Endometrial microvascular endothelial cells (primary cell): ENCODE results near the gene GABRG3. TPM values are rescaled to one million over a fixed set of nuclear protein-coding genes. Genes with fewer than 3 reads are reported as not detected.

Experiments used
- in situ Hi-C: cut with HindIII; loops from 2 replicates; pipeline ENCODE4 v1.10.0; 2017; ENCODE audit warnings: low sequenced_read_pairs, low pct_unique_long_range_greater_than_20kb; ENCODE audit errors: inconsistent ontology term
- total RNA-seq: library from RNA; depleted of rRNA; stranded (reverse); fragments of >200 nt; gene quantifications from one replicate; pipeline ENCODE4 v1.2.3, GENCODE V29; 2015; ENCODE audit errors: inconsistent ontology term

GABRG3 gene
- total RNA-seq, 1 donor from 2014 or later: not detected

DNA sequence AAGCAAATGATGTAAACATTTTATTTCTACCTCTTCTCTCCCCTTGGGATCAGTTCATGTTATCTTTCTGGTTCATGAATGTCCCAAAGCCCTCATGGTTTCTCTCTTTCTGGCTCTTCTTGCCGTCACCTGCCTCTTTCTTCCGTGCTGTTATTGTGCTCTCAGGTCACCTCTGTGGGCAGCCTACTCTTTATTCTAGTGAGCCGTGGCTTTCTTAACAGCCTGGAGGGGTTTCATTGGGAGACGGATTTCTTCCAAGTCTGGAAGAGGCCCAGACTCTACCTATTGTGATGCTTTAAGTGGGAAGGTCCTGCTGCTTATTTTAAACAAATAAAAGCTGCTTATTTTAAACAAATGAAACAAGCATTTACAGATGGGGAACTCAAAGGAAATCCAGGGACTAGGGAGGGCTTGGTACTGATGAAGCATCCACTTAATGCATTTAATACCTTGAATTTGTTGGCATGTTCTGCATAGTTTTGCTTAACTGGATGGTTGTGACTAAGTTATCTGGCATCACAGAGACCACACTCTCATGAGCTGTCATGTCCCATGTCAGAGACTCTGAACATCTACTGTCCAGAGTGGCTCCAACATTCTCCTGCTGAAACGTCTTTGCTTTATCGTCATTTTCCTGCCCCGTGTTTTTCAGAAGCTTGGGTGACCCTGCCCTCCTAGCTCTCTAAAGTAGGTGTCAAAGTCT is 443.3 kb downstream of the GABRG3 start:
- in situ Hi-C loops: no loop called here

DNA sequence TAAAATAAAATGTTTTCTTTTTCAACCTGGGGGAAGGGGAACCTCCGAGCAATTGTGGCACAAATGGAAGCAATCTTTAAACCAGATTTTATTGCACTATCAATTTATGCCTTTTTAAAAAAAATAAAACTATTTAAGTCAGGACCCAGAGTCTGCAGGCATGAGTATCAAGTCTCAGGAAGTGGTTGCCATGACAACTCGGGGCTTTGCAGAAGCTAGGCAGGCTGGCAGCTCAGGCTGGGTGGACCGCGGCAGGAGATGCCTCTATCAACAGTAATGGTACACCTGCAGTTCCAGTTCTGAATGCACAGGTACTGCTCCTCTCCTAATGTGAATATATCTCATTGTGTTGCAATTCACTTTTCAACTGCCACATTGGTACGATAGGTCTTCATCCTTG is 447.7 kb downstream of the GABRG3 start:
- in situ Hi-C loops: no loop called here

DNA sequence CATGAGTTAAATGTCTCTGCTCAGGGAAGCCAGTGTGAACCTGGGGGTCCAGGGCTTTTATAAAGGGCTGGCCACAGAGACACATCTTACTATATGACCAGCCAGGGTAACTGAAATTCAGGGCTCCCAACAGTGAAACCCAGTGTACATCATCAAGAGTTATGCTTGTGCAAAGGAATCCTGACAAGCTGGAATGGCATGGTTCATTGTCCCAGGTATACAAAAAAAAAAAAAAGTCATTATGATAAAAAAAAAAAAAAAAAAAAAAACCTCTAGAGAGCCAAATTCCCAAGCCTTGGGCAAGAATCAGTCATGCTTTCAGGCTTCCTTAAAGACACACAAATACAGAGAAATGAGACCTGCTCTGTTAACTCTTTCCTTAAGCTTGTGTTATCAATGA is 452.0 kb downstream of the GABRG3 start:
- in situ Hi-C loops: no loop called here

DNA sequence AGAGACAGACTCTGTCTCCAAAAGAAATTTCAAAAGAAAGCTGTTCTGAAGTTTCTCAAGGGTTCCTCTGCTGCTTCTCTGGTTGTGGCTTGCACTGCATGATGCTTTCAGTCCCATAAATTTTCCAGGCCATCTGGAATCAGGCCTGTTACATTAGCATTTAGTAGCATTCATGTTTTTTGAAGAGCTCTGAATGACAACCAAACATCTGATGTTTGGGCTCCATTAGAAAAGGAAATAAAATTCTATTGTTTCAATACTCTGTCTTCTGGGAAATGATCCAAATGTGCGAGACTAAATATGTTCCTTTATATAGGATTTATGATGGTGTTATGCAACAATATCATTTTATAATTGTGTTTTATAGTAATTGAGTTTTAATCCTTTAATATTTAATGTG is 455.8 kb downstream of the GABRG3 start:
- in situ Hi-C loops: no loop called here

DNA sequence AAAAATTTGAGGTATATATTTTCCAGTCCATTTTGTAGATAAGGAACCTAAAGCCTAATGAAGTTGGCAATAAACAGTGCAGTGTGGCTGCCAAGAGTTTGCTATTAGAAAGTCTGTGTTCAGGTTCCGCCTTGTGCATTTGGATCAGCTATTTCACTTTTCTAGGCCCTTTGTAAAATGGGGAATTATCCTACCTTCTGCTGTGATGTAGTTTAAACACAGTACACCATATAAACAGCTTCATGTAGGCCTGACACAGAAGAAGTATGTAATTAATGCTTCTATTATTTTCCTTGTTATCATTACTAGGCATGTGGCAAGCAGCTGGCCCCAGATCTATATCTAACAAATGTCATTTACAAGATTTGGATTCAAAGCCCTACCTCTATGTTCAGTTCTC is 456.3 kb downstream of the GABRG3 start:
- in situ Hi-C loops: no loop called here

DNA sequence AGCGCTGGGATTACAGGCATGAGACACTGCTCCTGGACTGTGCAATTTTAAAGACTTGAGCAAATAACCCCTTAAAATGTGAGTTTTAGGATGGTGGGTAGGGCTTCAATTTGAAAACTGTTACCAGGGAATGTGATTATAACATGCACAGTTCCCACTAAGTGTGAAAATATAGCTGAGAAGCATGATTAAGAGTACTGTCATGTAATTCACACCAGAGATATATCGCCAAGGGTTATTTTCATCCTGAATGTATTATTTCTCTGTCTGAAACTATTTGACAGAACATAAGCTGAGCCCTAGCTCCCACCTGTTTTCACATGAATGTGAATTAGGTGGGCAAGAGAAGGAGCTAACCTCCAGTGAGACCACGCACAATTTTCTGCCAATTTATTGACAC is 457.2 kb downstream of the GABRG3 start:
- in situ Hi-C loops: no loop called here

DNA sequence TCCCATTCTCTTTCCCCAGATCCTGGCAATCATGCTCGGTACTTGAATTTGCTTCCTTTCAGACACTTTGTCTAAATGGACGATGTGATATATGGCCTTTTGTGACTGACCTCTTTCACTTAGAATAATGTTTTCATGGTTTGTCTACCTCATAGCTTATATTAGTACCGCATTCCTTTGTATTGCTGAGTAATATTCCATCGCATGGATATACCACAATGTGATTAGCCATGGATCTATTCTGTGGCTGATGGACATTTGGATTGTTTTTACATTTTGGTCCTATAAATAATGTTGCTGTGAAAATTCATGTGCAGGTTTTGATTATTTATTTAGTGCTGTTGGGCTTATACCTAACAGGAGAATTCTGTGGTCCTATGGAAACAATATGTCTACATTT is 458.6 kb downstream of the GABRG3 start:
- in situ Hi-C loops: no loop called here

DNA sequence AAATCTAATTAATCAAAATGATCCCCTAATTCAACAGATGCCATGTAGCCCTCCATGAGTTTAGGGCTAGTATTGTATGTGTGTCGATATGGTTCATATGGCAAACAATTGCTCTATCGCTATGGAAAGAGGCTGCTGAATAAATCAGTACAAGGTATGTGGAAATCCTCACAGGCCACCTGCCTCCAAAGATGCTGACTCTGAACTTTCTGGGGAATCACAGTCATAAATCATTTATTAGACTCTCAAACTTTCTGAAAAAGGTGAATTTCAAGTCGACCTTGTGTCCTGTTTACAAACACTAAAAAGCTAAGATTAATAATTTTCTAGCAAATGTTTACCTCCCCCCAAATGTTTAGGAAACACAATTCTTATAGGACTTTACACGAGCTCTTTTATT is 462.6 kb downstream of the GABRG3 start:
- in situ Hi-C loops: no loop called here

DNA sequence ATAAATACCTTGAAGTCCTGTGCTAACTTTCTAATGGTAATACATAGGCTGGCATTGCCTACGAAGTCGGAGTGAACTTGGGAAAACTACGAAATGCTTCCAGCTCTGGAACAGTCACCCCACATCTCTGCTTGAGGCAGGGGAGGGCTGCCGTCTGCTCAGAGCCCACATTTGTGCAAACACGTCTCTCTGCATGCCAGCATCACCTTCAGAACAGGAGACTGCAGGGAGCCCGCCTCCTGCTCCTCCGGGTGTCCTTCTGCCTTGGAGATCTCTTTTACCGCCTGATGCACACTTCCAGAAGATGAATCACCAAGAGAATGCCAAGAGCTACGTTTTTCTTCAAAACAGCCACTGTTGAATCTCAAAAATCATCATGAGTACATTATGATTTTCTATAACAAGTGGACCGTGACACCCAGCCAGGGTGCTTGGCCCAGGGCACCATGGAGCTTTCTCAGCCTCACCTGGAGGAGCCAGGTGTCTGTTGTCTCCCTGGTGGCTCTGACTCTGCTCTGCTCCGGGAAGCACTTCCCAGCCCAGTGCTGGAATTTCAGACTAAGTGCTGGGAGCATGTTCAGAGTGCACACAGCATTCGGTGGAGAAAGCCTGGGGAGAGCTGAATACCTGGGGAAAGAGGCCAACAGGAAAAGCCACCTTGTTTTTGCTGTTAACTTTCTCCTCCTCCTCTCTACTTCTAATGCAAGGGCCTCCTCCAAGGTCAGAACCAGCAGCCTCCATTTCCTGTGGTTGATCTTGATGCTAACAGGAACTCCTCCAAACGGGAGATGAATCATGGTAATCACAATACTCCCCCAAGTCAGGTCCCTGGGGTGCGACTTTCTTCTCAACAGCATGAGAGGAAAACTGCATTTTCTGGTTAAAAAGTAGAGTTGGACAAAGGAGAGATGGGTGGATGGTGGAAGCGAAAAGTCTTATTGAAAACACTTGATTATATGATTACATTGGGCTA is 467.7 kb downstream of the GABRG3 start:
- in situ Hi-C loops: no loop called here

DNA sequence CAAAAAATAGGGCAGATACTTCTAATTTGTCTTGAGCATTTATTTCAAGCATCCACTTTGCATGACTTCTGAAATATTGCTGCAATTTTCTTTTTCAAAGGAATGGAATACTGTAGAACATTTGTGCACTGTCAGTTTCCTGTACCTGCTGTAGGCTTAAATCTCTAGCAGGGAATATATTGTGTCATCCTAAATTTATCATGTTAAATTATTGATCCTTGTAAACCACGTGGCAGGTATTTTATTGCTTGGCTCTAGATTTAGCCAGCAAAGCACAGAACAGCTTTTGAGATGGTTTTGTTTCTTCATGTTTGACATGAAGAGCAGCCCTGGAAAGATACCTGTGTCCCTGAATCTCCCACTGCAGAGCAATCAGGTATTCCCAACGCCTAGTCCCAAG is 470.1 kb downstream of the GABRG3 start:
- in situ Hi-C loops: no loop called here

DNA sequence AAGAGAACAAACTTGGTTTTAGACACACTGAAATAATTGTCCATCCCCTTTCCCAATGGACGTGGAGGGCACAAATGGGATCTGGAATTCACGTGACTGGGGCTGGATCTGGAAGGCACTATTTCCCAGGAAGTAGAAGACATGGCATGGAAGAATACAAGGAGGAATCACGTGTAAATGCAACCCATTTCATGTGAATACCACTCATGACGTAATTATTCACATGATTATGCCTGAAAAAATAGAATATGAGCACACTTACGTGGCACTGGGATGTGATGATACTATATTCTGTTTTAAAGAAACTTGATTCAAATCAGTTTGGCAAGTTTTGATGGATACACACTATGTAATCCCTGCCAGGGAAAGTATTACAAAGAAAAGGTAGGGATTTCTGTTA is 477.3 kb downstream of the GABRG3 start:
- in situ Hi-C loops: no loop called here

DNA sequence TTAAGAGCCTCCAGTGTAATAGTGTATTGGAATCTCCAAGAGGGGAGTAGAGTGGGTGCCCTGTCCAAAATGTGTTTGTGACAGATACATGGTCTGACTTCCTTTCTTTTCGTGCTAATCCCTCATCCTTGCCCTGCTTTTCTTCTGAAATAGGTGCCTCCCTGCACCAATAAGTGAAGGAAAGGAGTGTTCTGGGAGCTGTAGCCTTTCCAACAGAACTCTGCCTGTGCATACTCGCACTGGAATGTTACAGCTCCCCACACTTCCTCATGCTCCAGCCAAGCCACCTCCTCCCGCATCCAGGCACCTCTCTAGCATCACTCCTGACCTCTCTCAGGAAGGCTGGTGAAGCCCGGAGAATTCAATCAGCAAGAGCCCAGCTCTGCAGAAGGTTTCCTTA is 478.0 kb downstream of the GABRG3 start:
- in situ Hi-C loops: no loop called here

DNA sequence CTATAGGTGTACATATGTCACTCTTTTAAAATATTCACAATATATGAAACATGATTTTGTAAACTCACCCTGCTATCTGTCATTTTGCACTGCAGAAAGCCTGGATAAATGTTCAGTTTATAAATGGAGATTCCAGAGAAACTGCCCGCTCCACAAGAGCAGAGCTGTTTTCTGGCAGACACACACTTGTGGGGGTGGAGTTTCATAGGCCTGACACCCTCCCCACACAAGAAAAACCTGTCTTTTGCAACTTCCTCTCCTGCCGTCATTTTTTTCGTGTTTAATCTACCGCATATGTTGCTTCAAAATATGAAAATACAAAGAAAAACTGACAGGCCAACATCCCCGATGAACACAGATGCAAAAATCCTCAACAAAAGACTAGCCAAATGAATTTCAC is 479.0 kb downstream of the GABRG3 start:
- in situ Hi-C loops: no loop called here

DNA sequence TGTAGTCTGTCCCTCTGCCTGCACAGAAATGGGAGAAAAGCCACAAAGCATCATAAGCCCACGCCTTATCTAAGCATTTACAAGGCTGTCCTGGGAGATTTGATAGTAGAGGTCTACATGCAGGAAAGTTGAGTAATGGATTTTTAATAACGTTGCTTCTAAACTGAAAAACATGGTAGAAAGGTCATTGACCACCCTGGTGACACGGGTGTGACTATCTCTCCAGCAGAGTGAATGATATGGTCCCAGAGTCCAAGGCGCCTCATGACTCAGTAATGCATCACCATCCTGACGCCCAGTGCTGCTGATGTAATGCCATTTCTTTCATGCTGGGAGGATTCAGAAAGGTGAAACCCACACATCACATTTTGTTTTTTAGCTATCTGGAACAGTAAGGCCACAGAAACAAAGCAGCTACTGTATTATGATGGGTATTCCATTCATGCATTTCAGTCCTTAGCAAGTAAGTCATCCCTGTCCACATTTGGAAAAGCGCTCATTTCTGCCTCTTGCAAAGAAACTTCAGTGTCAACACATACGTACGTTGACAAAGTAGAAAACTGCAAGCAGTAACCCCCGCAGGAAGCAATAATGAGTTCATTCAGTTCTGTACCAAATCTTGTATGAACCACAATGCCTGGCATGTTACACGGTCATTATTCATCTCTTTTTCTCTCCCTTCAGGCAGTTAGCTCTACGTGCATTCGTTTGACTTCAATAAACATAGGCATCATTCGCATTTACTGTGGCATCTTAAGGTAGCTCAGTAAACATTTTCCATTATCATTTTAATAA is 483.5 kb downstream of the GABRG3 start:
- in situ Hi-C loops: no loop called here

DNA sequence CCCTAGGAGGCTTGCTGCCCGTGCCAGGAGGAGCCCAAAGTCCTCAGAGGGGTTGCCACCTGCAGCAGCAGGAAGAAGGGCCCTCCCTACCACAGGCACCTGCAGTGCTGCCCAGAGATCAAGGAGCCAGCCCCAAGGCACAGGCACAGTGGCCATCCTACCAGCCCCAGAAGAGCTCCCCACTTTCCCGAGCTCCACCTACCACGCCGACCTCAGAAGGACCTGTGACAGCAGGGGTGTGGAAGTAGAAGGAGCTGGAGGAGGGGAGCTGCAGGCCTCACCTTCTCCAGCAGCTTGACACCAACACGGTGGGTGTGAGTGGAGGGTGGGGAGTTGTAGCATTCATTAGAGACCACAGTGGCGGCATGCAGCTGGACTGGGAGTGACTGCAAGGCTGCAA is 485.8 kb downstream of the GABRG3 start:
- in situ Hi-C loops: no loop called here

DNA sequence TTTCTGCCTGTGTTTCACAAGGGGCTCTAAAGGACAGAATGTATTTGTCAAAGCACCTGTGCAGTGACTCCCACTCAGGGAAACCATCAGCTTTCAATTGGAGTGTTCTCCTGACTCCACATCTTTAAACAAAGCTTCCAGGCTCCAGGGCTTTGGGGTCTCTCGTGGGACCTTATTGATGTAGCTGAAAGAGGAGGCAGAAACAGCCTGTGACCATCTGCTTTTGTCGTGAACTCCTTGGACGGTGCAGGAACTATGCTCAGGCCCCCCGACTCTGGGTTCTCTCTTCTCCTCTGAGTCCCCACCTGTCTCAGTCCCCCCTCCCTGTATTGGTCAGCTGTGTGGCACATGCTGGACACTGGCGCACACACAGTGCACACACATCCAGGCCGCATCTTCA is 486.8 kb downstream of the GABRG3 start:
- in situ Hi-C loops: no loop called here

DNA sequence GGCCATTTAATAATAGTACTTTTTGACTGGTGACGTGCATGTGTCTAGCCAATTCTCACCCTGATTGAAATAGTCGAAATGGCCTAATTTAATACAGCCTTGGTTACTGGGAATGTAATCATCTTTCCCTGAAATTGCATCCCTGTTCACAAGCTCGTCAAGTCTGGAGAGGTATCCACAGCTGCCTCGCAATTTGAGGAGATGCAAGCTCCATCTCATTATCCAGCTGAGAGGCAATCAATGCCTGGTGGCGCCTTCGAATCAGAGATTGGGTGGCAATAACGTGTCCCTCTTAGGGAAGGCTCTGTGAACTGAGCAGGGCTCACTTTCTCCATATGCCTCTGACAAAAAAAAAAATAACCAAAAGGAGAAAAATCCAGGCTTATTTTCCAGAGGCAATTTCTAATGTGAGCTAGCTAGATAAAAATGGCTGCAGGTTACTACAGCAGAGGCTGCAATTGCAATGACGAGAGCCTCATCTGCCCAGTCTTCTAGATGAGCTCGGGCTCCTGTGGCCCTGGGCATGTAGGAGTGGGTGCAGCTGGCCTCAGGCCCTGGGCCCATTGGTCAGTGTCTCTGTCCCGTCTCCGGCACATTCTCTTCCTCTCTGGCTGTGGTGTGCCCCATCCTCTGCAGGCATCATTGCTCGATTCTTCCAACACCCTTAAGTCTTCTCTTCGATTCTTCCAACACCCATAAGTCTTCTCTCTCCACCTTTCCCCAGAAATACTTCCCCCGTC is 487.5 kb downstream of the GABRG3 start:
- in situ Hi-C loops: no loop called here

DNA sequence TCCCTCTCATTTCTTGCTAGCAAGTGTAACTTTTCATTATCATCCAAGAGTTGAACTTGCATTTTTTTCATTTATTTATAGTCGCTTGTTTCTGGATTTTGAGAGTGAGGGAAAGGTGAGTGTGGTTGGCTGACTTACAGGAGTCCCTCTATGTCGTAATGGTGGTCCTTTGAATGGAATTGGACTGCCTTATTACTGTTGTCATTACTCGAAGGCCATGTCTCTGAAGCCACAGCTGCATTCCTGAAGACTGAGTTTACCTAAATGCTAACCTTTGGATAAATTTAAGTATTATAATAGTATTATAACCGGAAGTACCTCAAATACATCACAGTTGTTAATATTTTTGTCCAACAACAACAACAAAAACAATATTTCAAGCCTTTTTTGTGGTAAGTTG is 488.9 kb downstream of the GABRG3 start:
- in situ Hi-C loops: no loop called here

DNA sequence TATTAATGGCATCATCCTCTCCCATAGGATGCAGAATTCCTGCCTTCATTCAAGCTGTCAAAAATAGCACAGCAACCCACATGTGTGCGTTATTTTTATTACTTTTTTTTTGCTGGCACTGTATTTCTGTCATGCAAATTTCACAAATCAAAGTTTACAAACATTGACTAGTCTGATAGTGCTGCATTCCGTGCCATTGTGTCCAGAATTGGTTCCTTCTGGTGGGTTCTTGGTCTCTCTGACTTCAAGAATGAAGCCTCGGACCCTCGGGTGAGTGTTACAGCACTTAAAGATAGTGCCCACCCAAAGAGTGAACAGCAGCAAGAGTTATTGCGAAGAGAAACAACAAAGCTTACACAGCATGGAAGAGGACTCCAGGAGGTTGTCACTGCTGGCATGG is 490.2 kb downstream of the GABRG3 start:
- in situ Hi-C loops: no loop called here
